Measurements from ENCODE around the gene COL2A1.

DNA sequence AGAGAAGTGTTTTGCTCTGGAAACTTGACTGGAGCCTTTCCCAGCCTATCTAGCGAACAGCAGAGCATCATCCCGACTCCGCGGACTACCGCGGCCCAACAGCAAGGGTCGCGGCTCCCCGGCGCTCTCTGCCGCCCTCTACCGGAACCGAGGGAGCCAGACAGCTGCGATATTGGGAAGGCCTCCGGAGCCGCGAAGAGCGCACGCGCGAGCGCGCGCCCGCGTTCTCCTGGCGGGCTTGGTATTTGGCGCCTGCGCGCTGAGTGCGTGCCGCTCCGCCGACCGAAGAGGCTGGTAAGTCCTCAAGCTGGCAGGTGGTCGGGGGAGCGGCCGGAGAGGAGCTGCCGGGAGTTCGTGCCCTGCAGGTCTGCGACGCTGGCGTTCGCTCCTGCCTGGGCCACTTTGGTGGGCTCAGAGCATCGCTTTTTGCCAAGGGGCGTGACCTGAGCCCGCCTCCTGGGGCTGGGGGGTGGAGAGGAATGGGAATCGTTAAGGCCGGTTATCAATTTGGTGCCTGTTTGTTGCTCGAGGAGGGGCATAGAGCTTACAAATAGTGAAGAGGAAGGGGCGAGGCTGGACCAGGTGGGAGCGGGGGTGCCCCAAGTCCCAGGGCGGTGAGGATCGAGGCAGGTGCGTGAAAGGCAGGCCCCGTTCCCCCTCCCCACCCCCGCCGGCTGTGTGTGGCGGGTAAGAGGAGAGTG is 40.8 kb downstream of the COL2A1 start, which contains the start of gene TMEM106C:
- TF ChIP-seq MYC (IDR thresholded peaks at IDR 0.05; ENCODE audit: low read depth, low read length) (peak; percentile 29; the same call in 1 of the 2 replicates), MYC (CRISPR knock-in tag; IDR thresholded peaks at IDR 0.05; ENCODE audit: borderline replicate concordance, low read depth) (no peak), MTA3 (IDR thresholded peaks at IDR 0.05; ENCODE audit: borderline replicate concordance) (0 out of 2 replicates have a peak, but pooled peaks have one; percentile 17), ILF3 (IDR thresholded peaks at IDR 0.05; ENCODE audit: borderline replicate concordance) (no peak), POLR2A (conservative IDR thresholded peaks at IDR 0.05) (no peak)
- TF ChIP-seq, protein P1, sequence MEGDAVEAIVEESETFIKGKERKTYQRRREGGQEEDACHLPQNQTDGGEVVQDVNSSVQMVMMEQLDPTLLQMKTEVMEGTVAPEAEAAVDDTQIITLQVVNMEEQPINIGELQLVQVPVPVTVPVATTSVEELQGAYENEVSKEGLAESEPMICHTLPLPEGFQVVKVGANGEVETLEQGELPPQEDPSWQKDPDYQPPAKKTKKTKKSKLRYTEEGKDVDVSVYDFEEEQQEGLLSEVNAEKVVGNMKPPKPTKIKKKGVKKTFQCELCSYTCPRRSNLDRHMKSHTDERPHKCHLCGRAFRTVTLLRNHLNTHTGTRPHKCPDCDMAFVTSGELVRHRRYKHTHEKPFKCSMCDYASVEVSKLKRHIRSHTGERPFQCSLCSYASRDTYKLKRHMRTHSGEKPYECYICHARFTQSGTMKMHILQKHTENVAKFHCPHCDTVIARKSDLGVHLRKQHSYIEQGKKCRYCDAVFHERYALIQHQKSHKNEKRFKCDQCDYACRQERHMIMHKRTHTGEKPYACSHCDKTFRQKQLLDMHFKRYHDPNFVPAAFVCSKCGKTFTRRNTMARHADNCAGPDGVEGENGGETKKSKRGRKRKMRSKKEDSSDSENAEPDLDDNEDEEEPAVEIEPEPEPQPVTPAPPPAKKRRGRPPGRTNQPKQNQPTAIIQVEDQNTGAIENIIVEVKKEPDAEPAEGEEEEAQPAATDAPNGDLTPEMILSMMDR (IDR thresholded peaks at IDR 0.05 in 2 of 3, conservative IDR thresholded peaks at IDR 0.05 in 1 of 3; ENCODE audit: insufficient read depth in 2 of 3, low read depth in 1 of 3, low read length in 3 of 3), result peak; percentile 97 to 98 (median 97)
